Kidney epithelial cell (primary cell): ENCODE data around the gene LRRC59. TPM values are rescaled to one million over a fixed set of nuclear protein-coding genes. Genes with fewer than 3 reads are reported as not detected.

Experiments
- DNase-seq: peaks from one replicate; pipeline ENCODE4 v3.0.0-alpha.2; 2010; ENCODE audit warnings: low read depth
- H3K27me3 ChIP-seq: 2 replicates; pipeline ENCODE4 v1.6.0; 2011; ENCODE audit warnings: low read length; ENCODE audit not compliant: control insufficient read depth, insufficient read depth
- H3K36me3 ChIP-seq: 2 replicates; pipeline ENCODE4 v1.5.1; 2011; ENCODE audit warnings: low read length; ENCODE audit not compliant: control insufficient read depth, insufficient read depth
- H3K4me3 ChIP-seq: 2 replicates; pipeline ENCODE4 v1.5.1; 2011; ENCODE audit warnings: low read depth, mild to moderate bottlenecking, control low read depth, low read length
- total RNA-seq: library from RNA; depleted of rRNA; stranded (reverse); fragments of >200 nt; gene quantifications from 2 replicates; pipeline ENCODE4 v1.2.3, GENCODE V29; 2015
- TF ChIP-seq, protein P1 (sequence below): IDR thresholded peaks from 2 replicates; pipeline ENCODE4 v1.5.1; 2011; ENCODE audit warnings: mild to moderate bottlenecking, moderate library complexity, low read length, control low read depth, inconsistent platforms; ENCODE audit not compliant: insufficient read depth, poor library complexity, severe bottlenecking

Gene LRRC59
- total RNA-seq, 1 donor from 2014 or later, result 172 TPM

DNA sequence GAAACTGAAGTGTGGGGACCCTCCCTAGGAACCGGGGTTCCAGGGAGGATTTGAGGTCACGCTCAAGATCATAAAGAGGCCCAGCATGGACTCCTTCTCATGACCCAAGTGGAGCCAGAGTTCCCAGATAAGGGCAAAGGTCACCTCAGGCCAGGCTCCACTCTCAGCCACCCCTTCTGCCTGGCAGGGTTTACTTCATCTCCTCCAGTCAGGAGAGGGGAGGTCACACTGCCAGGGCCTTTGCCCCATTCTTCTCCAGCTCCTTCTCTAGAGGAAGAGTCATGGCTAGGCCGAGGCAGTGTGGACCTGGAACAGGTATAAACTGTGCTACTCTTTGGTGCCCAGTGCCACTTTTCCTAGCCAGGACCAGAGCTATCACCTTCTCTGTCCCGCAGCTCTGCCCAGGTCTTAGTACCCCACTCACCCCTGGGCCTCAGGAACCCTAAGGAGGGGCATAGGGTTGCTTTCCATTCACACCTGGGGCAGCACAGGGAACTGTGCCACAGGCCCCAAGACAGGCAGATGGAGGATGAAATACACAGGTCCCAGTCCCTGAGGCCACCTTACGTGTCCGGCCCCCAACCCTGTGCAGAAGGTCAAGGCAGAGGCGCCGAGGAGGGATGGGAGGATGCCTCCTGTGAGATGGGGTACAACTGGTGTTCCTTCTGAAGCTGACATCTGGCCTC, 27.8 kb upstream of the LRRC59 start:
- DNase-seq, result no peak
- H3K27me3 ChIP-seq, result no peaks in the 10 kb centered on the region
- TF ChIP-seq, protein P1, sequence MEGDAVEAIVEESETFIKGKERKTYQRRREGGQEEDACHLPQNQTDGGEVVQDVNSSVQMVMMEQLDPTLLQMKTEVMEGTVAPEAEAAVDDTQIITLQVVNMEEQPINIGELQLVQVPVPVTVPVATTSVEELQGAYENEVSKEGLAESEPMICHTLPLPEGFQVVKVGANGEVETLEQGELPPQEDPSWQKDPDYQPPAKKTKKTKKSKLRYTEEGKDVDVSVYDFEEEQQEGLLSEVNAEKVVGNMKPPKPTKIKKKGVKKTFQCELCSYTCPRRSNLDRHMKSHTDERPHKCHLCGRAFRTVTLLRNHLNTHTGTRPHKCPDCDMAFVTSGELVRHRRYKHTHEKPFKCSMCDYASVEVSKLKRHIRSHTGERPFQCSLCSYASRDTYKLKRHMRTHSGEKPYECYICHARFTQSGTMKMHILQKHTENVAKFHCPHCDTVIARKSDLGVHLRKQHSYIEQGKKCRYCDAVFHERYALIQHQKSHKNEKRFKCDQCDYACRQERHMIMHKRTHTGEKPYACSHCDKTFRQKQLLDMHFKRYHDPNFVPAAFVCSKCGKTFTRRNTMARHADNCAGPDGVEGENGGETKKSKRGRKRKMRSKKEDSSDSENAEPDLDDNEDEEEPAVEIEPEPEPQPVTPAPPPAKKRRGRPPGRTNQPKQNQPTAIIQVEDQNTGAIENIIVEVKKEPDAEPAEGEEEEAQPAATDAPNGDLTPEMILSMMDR, result no peak
- H3K36me3 ChIP-seq, result no peaks in the 10 kb centered on the region
- peak overlapping the region; percentile 48 for H3K4me3 ChIP-seq

DNA sequence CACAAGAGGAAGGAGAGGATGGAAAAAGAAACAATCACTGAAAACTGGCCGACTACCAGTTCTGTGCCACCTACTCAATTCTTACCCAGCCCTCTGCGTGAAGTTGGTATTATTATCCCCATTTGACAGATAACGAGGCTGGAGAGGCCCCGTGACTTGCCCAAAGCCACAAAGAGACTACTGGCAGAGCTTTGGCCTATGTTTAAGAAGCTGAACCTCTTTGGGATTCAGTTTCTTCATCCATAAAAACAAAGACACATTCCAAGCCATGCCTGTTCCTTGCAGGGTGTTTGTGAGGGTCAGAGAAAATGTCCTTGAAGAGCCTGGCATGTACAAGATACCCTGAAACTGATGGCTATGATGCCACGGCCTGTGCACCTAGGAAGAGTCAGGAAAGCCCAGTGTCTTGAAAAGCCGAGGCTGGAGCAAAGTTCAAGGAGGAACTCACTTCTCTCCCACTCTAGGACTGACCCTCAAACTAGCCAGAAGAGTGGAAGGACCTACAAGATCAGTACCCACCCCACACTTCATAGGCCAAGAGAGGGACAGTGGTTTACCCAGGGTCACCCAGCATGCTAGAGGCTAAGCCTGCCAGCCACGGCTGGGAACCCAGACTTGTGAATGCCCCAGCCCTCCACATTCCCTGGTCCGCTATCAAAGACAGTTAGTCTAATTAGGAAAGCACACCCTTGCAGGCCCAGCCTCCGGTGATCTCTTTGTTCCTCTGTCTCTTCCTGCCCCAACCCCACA, 27.1 kb upstream of the LRRC59 start:
- no peaks in the 10 kb centered on the region for H3K36me3 ChIP-seq
- TF ChIP-seq, protein P1, result no peak
- no peak for DNase-seq
- H3K27me3 ChIP-seq, result no peaks in the 10 kb centered on the region
- H3K4me3 ChIP-seq, result no peak overlapping the region

DNA sequence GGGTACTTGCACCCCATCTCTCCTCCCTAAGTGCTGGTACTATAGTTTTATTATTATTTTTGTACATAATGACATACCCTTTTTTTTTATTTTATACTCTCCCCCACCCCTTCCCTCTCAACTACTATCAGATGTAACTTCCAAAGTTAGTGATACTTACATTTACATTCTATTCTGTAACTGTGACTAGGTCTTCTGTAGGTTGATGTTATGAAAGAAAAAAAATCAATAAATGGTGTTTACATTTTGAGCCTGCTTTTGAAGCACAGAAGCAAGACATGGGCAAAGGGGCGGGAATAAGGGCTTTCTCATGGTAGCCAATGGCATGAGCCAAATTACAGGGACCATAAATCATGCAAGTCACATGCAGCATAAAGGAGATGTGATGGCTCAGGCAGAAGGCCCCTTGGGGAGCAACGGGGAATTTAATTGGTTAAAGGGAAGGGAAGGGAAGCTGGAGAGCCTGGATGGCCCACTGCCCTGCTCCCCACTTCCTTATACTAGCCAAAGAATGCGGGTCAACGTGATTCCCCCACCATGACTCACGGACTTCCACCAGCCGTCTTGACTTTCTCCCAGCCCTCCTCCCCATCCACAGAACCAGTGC, 26.3 kb upstream of the LRRC59 start:
- H3K27me3 ChIP-seq, result no peaks in the 10 kb centered on the region
- TF ChIP-seq, protein P1, result no peak
- H3K4me3 ChIP-seq, result no peak overlapping the region
- DNase-seq, result peak; percentile 53
- H3K36me3 ChIP-seq, result no peaks in the 10 kb centered on the region

DNA sequence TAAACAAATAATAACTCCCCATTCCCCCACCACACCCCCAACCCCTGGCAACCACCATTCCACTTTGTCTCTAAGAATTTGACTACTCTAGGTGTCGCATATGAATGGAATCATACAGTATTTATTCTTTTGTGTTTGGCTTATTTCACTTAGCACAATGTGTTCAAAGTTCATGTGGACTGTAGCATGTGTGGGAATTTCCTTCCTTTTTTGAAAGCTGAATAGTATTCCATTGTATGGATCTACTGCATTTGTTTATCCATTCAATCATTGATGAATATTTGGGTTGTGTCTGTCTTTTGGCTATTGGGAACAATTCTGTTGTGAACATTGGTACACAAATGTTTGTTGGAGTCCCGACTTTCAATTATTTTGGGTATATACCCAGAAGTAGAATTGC, 25.4 kb upstream of the LRRC59 start:
- TF ChIP-seq, protein P1, result no peak
- Histone ChIP-seq H3K4me3 (no peak overlapping the region), H3K36me3 (no peaks in the 10 kb centered on the region), H3K27me3 (no peaks in the 10 kb centered on the region)
- DNase-seq, result no peak

DNA sequence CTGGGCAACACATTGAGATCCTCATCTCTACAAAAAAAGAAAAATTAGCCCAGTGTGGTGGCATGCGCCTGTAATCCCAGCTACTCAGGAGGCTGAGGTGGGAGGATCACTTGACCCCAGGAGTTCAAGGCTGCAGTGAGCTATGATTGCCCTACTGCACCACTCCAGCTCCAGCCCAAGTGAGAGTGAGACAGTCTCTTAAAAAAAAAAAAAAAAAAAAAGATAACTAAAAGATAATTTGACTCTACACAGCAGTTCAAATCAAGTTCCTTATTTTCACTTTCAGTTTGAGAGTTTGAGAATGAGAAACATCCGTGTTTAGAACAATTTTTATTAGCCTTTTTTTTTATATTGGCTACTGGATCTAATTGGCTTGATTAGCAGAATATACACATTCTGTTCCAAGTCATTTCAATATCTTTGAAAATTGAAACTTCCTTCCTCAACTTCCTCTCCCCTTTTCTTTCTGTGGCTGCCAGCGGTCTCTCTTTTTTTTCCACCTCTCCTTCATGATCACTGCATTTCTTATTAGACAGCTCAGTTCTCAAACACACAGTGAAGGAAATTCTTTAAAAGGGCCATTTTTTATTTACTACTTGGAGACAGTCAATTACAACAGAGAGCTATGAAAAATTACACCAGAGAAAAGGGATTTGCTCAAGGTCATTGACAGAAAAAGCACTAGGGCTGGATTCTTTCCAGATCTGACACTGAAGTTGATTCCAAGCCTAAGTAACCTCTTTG, 24.2 kb upstream of the LRRC59 start:
- no peak overlapping the region for H3K4me3 ChIP-seq
- no peak for DNase-seq
- H3K27me3 ChIP-seq, result no peaks in the 10 kb centered on the region
- no peaks in the 10 kb centered on the region for H3K36me3 ChIP-seq
- TF ChIP-seq, protein P1, result no peak
